ENCODE measurements around the gene PPIB. TPM values are rescaled to one million over a fixed set of nuclear protein-coding genes. Genes with fewer than 3 reads are reported as not detected.

PPIB gene
- total RNA-seq, 1 donor from 2014 or later, result 1,074 TPM

Other genes starting within 250 kb of the PPIB start
- gene DAPK2, start 116.5 kb downstream of the PPIB start, total RNA-seq, result 0.53 and 3.3 TPM in 2 replicates
- 53.0 and 62.1 TPM in 2 replicates for gene CIAO2A, start 69.2 kb downstream of the PPIB start, total RNA-seq
- gene SNX1, start 67.0 kb downstream of the PPIB start, total RNA-seq, result 26.4 and 28.7 TPM in 2 replicates
- under 0.01 and 0.13 TPM in 2 replicates for gene SNX22, start 11.3 kb downstream of the PPIB start, total RNA-seq
- gene CSNK1G1, start 193.2 kb upstream of the PPIB start, total RNA-seq, result 26.3 and 27.8 TPM in 2 replicates
- 1.8 and 3.2 TPM in 2 replicates for gene PCLAF, start 218.4 kb upstream of the PPIB start, total RNA-seq
- gene TRIP4, start 224.8 kb upstream of the PPIB start, total RNA-seq, result 8.2 and 11.3 TPM in 2 replicates

Data from bronchial epithelial cell (primary cell).